Tibial nerve (tissue), 3 donors: ENCODE measurements around the gene CSNK1G1.
"Not testable (repeated sequence)": the region's sequence is repeated elsewhere in the genome, so short reads cannot be mapped to it uniquely, and the experiment has no call there.

Source experiments
- CTCF ChIP-seq, 5 experiments: fragments of 200-600 bp in 3 of 5; fragments of 450-650 bp in 2 of 5; sonication (generic) in 3 of 5; IDR thresholded peaks; one replicate each; pipeline ENCODE4 v1.5.1; 2016 to 2019; ENCODE audit warnings: antibody characterized with exemption in 5 of 5, mild to moderate bottlenecking in 3 of 5, moderate library complexity in 2 of 5
- POLR2A ChIP-seq, 2 donors: fragments of 450-650 bp; IDR thresholded peaks; one replicate each; pipeline ENCODE4 v1.6.1; 2017; ENCODE audit warnings: antibody characterized with exemption in 2 of 2, mild to moderate bottlenecking in 2 of 2, moderate library complexity in 2 of 2

GRCh38 chr15:64265188-64265587 is 90.8 kb downstream of the CSNK1G1 start:
- not testable (repeated sequence) for TF ChIP-seq POLR2A, CTCF (IDR thresholded peaks at IDR 0.05)
